WERI-Rb-1 (cell line): ENCODE data around the gene NSUN2.
A peak's percentile ranks its signal among the peaks of the same experiment; 100 is the strongest.
"Not testable (repeated sequence)": the region's sequence is repeated elsewhere in the genome, so short reads cannot be mapped to it uniquely, and the experiment has no call there.

Experiments
- DNase-seq: peaks from one replicate; pipeline ENCODE4 v3.0.0-alpha.2; 2020
- H3K27ac ChIP-seq: fragments of 250-450 bp; sonication (Bioruptor Pico); 2 replicates; pipeline ENCODE4 v1.5.1; 2020; ENCODE audit warnings: mild to moderate bottlenecking, moderate library complexity
- H3K27me3 ChIP-seq: fragments of 250-450 bp; sonication (Bioruptor Pico); 2 replicates; pipeline ENCODE4 v1.5.1; 2021; ENCODE audit warnings: mild to moderate bottlenecking, low read depth, moderate library complexity; ENCODE audit not compliant: insufficient read depth, severe bottlenecking
- H3K36me3 ChIP-seq: fragments of 250-450 bp; sonication (Bioruptor Pico); 2 replicates; pipeline ENCODE4 v1.5.1; 2020; ENCODE audit warnings: mild to moderate bottlenecking, moderate library complexity
- H3K4me3 ChIP-seq: 2 replicates; pipeline ENCODE4 v1.5.1; 2011; ENCODE audit warnings: low read depth, mild to moderate bottlenecking, control low read depth, low read length
- H3K9me3 ChIP-seq: fragments of 250-450 bp; sonication (Bioruptor Pico); 2 replicates; pipeline ENCODE4 v1.5.1; 2021; ENCODE audit warnings: mild to moderate bottlenecking, moderate library complexity; ENCODE audit not compliant: severe bottlenecking
- TF ChIP-seq, protein P1 (sequence below): IDR thresholded peaks from 2 replicates; pipeline ENCODE4 v1.5.1; 2011; ENCODE audit warnings: low read depth, mild to moderate bottlenecking, control low read depth, inconsistent platforms, low read length

The NSUN2 gene

DNA sequence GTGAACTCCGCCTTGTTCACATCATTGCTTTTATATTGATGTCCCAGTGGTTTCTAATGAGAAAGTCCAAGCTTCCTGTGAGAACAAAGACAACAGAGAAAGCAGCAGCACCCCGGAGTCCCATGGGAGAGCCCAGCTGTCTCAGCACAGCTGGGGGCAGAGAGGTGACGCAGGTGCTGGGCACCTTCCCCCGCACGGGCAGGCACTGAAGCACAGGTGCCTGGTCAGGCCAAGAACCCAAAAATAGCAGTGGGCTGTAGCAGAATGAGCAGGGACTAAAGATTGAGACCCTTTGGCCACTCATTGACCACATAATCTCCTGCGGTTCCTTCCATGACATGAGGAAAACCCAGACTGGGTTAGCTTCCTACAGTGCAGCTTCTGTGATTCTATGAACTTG lies 19.2 kb upstream of the NSUN2 start:
- no peaks in the 10 kb centered on the region for H3K9me3 ChIP-seq
- H3K27me3 ChIP-seq = no peaks in the 10 kb centered on the region
- TF ChIP-seq, protein P1, sequence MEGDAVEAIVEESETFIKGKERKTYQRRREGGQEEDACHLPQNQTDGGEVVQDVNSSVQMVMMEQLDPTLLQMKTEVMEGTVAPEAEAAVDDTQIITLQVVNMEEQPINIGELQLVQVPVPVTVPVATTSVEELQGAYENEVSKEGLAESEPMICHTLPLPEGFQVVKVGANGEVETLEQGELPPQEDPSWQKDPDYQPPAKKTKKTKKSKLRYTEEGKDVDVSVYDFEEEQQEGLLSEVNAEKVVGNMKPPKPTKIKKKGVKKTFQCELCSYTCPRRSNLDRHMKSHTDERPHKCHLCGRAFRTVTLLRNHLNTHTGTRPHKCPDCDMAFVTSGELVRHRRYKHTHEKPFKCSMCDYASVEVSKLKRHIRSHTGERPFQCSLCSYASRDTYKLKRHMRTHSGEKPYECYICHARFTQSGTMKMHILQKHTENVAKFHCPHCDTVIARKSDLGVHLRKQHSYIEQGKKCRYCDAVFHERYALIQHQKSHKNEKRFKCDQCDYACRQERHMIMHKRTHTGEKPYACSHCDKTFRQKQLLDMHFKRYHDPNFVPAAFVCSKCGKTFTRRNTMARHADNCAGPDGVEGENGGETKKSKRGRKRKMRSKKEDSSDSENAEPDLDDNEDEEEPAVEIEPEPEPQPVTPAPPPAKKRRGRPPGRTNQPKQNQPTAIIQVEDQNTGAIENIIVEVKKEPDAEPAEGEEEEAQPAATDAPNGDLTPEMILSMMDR = no peak
- H3K4me3 ChIP-seq = no peak overlapping the region
- no peak for DNase-seq
- H3K36me3 ChIP-seq = peaks cover 36% of the 10 kb centered on the region
- no peak overlapping the region for H3K27ac ChIP-seq

DNA sequence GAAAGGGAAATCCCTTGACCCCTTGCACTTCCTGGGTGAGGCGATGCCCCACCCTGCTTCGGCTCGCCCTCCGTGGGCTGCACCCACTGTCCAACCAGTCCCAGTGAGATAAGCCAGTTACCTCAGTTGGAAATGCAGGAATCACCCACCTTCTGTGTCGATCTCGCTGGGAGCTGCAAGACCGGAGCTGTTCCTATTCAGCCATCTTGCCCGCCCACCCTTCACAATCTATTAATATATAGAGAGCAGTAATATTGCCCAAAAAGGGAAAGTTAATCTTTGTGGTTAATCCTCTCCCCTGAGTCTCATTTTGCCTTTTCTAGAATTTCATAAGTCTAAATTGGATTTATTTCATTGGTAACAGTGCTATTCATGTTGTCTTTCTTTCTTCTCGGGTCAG lies 16.8 kb upstream of the NSUN2 start:
- Histone ChIP-seq H3K27me3 (no peaks in the 10 kb centered on the region), H3K4me3 (no peak overlapping the region), H3K9me3 (no peaks in the 10 kb centered on the region), H3K27ac (no peak overlapping the region), H3K36me3 (peaks cover 17% of the 10 kb centered on the region)
- no peak for DNase-seq
- TF ChIP-seq, protein P1 = no peak

DNA sequence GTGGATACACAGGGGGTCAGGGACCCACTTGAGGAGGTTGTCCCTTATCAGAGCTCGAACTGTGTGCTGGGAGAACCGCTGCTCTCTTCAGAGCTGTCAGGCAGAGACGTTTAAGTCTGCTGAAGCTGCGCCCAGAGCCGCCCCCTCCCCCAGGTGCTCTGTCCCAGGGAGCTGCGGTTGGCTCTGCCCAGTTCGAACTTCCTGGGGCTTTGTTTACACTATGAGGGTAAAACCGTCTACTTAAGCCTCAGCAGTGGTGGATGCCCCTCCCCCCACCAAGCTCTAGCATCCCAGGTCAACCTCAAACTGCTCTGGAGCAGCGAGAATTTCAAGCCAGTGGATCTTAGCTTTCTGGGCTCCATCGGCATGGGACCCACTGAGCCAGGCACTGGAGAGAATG lies 16.3 kb upstream of the NSUN2 start:
- DNase-seq = peak; percentile 29
- peaks cover 14% of the 10 kb centered on the region for H3K36me3 ChIP-seq
- no peaks in the 10 kb centered on the region for H3K9me3 ChIP-seq
- no peak overlapping the region for H3K27ac ChIP-seq
- H3K4me3 ChIP-seq = no peak overlapping the region
- TF ChIP-seq, protein P1 = no peak
- no peaks in the 10 kb centered on the region for H3K27me3 ChIP-seq

DNA sequence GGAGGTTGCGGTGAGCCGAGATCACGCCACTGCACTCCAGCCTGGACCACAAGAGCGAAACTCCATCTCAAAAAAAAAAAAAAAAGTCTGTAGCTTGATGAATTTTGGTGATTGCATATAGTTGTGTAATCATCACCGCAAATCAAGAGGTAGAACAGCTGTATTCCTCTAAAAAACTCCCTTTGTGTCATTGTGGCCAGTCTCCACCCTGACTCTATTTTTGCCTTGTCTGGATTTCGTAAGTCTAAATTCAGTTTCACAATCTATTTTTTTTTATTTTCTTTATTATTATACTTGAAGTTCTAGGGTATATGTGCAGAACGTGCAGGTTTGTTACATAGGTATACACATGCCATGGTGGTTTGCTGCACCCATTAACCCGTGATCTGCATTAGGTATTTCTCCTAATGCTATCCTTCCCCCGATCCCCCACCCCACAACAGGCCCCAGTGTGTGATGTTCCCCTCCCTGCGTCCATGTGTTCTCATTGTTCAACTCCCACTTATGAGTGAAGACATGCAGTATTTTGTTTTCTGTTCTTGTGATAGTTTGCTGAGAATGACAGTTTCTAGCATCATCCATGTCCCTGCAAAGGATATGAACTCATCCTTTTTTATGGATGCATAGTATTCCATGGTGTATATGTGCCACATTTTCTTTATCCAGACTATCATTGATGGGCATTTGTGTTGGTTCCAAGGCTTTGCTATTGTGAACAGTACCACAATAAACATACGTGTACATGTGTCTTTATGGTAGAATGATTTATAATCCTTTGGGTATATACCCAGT lies 12.9 kb upstream of the NSUN2 start:
- DNase-seq, H3K27ac ChIP-seq, H3K36me3 ChIP-seq, H3K4me3 ChIP-seq, H3K27me3 ChIP-seq, H3K9me3 ChIP-seq: not testable (repeated sequence)

DNA sequence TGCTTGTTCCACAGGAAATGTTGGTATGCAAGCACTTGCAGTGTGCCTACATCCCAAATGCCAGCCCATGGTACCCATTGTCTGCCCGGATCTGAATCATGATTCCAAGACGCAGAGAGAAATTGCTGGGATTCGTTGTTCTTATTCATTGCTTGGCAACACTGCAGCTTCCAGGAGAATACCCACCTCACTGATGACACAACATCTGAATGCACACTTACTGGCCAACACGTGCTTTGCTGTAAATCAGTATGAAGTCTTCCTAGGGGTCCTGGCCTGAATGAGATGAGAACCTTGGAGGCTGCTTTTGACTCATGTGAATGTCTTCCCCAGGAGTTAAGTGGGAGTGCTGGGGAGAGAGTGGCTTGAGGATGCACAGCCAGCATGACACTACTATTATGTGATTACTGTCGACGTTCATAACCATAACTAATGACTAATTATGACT lies 12.0 kb upstream of the NSUN2 start:
- Histone ChIP-seq H3K9me3 (no peaks in the 10 kb centered on the region), H3K4me3 (no peak overlapping the region), H3K27me3 (no peaks in the 10 kb centered on the region), H3K27ac (no peak overlapping the region), H3K36me3 (peaks cover 2% of the 10 kb centered on the region; the same call in 1 of the 2 replicates)
- no peak for DNase-seq
- TF ChIP-seq, protein P1 = no peak

DNA sequence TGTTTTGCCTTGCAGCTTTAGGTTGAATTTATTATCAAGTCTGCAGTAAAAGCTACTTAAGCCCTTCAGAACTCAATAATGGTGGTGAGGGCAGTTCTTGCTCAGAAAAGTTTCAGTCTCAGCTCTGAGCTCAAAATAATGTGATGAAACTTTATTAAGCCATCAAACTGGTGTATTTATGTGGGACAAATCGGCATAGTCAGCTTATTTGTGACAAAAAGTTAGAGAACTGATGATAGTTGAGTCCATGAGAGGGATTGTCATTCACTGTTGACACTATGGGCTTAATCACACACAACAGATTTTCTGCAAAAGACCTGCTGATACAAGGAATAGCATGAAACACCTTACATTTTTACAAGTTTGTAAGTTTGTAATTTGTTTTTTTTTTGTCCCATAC lies 9.8 kb upstream of the NSUN2 start:
- TF ChIP-seq, protein P1 = no peak
- Histone ChIP-seq H3K27me3 (no peaks in the 10 kb centered on the region), H3K4me3 (no peak overlapping the region), H3K9me3 (no peaks in the 10 kb centered on the region), H3K27ac (no peak overlapping the region), H3K36me3 (no peaks in the 10 kb centered on the region)
- no peak for DNase-seq
